ENCODE results near the gene SDK2.
A peak's percentile ranks its signal among the peaks of the same experiment; 100 is the strongest.

Gene SDK2

GRCh38 chr17:73286863-73287296 lies 357.4 kb downstream of the SDK2 start:
- POLR2A ChIA-PET: no interaction called here
- TF ChIP-seq ZNF600 (tag by site-specific recombination; IDR thresholded peaks at IDR 0.05) (peak; percentile 67), ZNF223 (tag by site-specific recombination; IDR thresholded peaks at IDR 0.05) (no peak), ZNF133 (tag by site-specific recombination; IDR thresholded peaks at IDR 0.05) (no peak), HOXC10 (CRISPR knock-in tag; IDR thresholded peaks at IDR 0.05) (no peak), ZBTB8A (tag by site-specific recombination; IDR thresholded peaks at IDR 0.05) (no peak), ELK4 (IDR thresholded peaks at IDR 0.05; ENCODE audit: borderline replicate concordance, low read depth, low read length) (no peak), ZNF2 (tag by site-specific recombination; IDR thresholded peaks at IDR 0.05) (no peak), ZNF214 (tag by site-specific recombination; IDR thresholded peaks at IDR 0.05; ENCODE audit: borderline replicate concordance) (no peak), ZFHX2 (tag by site-specific recombination; conservative IDR thresholded peaks at IDR 0.05) (peak; percentile 41; the same call in 1 of the 2 replicates), ZSCAN23 (tag by site-specific recombination; IDR thresholded peaks at IDR 0.05) (no peak), GLIS2 (tag by site-specific recombination; IDR thresholded peaks at IDR 0.05) (no peak), ZIC2 (tag by site-specific recombination; IDR thresholded peaks at IDR 0.05) (no peak), ZNF777 (tag by site-specific recombination; IDR thresholded peaks at IDR 0.05; ENCODE audit: borderline replicate concordance) (no peak), ZNF701 (tag by site-specific recombination; IDR thresholded peaks at IDR 0.05) (no peak), ZNF391 (tag by site-specific recombination; IDR thresholded peaks at IDR 0.05; ENCODE audit: borderline replicate concordance, low read depth) (no peak), ZNF23 (tag by site-specific recombination; IDR thresholded peaks at IDR 0.05; ENCODE audit: borderline replicate concordance) (no peak), ZNF18 (tag by site-specific recombination; IDR thresholded peaks at IDR 0.05) (no peak), OVOL3 (tag by site-specific recombination; IDR thresholded peaks at IDR 0.05) (no peak), ZNF677 (tag by site-specific recombination; IDR thresholded peaks at IDR 0.05) (no peak), ZNF624 (tag by site-specific recombination; IDR thresholded peaks at IDR 0.05) (no peak), FEZF1 (tag by site-specific recombination; IDR thresholded peaks at IDR 0.05) (no peak), ZFP3 (tag by site-specific recombination; IDR thresholded peaks at IDR 0.05; ENCODE audit: low read depth) (no peak), ZNF626 (tag by site-specific recombination; IDR thresholded peaks at IDR 0.05) (no peak), ZNF560 (tag by site-specific recombination; IDR thresholded peaks at IDR 0.05; ENCODE audit: borderline replicate concordance) (no peak), ZNF610 (tag by site-specific recombination; IDR thresholded peaks at IDR 0.05; ENCODE audit: borderline replicate concordance) (no peak), OSR2 (tag by site-specific recombination; IDR thresholded peaks at IDR 0.05) (peak; percentile 40; the same call in 1 of the 2 replicates), ZNF473 (tag by site-specific recombination; IDR thresholded peaks at IDR 0.05) (no peak), ZNF211 (tag by site-specific recombination; IDR thresholded peaks at IDR 0.05; ENCODE audit: low read depth) (no peak), ZNF114 (tag by site-specific recombination; IDR thresholded peaks at IDR 0.05) (no peak), ZBTB17 (tag by site-specific recombination; IDR thresholded peaks at IDR 0.05) (peak; percentile 55)
- TF ChIP-seq, protein P1, sequence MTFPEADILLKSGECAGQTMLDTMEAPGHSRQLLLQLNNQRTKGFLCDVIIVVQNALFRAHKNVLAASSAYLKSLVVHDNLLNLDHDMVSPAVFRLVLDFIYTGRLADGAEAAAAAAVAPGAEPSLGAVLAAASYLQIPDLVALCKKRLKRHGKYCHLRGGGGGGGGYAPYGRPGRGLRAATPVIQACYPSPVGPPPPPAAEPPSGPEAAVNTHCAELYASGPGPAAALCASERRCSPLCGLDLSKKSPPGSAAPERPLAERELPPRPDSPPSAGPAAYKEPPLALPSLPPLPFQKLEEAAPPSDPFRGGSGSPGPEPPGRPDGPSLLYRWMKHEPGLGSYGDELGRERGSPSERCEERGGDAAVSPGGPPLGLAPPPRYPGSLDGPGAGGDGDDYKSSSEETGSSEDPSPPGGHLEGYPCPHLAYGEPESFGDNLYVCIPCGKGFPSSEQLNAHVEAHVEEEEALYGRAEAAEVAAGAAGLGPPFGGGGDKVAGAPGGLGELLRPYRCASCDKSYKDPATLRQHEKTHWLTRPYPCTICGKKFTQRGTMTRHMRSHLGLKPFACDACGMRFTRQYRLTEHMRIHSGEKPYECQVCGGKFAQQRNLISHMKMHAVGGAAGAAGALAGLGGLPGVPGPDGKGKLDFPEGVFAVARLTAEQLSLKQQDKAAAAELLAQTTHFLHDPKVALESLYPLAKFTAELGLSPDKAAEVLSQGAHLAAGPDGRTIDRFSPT (tag by site-specific recombination; IDR thresholded peaks at IDR 0.05): no peak
- TF ChIP-seq, protein P2, sequence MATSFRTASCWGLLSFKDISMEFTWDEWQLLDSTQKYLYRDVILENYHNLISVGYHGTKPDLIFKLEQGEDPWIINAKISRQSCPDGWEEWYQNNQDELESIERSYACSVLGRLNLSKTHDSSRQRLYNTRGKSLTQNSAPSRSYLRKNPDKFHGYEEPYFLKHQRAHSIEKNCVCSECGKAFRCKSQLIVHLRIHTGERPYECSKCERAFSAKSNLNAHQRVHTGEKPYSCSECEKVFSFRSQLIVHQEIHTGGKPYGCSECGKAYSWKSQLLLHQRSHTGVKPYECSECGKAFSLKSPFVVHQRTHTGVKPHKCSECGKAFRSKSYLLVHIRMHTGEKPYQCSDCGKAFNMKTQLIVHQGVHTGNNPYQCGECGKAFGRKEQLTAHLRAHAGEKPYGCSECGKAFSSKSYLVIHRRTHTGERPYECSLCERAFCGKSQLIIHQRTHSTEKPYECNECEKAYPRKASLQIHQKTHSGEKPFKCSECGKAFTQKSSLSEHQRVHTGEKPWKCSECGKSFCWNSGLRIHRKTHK (tag by site-specific recombination; IDR thresholded peaks at IDR 0.05): no peak
- H3K27ac ChIP-seq (ENCODE audit: extremely low read depth, low read depth, low read length): no peak overlapping the region
- H3K4me3 ChIP-seq (ENCODE audit: low read depth, low read length): no peak overlapping the region
- H3K4me1 ChIP-seq (ENCODE audit: control insufficient read depth, insufficient read depth, low read length): peaks cover 10% of the 10 kb centered on the region
- H3K36me3 ChIP-seq (ENCODE audit: control insufficient read depth in 2 of 2, insufficient read depth in 1 of 2, low read length in 2 of 2): peaks cover 0 to 23% of the 10 kb centered on the region in 2 experiments; a peak in 1 of 3 replicates
- CTCF ChIA-PET: no interaction called here
- H3K9me3 ChIP-seq (ENCODE audit: control insufficient read depth, insufficient read depth, low read depth, low read length): no peaks in the 10 kb centered on the region
